Measurements from ENCODE around the gene TMEM170B. TPM values are rescaled to one million over a fixed set of nuclear protein-coding genes. Genes with fewer than 3 reads are reported as not detected.

TMEM170B gene
- polyA plus RNA-seq, 1 donor, result 4.7 TPM

DNA sequence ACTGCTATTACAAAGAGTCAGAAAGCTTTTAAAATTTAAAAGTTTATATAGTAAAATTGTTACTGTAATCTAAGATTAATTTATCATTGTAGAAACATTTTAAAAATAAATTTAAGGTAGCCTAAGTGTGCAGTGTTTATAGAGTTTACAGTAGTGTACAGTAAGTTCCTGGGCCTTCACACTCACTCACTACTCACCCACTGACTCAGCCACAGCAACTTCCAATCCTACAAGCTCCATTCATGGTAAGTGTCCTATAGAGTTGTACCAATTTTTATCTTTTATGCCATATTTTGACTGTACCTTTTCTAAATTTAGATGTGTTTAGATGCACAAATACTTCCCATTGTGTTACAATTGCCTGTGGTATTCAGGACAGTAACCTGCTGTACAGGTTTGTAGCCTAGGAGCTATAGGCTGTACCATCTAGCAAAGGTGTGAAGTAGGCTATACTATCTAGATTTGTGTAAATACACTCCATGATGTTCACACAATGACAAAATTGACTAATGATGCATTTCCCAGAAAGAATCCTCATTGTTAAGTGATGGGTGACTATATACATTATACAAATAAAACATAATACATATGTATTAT, 10.2 kb upstream of the TMEM170B start:
- Histone ChIP-seq H3K27ac (ENCODE audit: low read length) (no peak overlapping the region), H3K9me3 (ENCODE audit: control insufficient read depth, low read depth, low read length) (no peaks in the 10 kb centered on the region), H3K27me3 (ENCODE audit: control insufficient read depth, insufficient read depth, low read length) (no peaks in the 10 kb centered on the region), H3K4me3 (ENCODE audit: low read length) (no peak overlapping the region), H3K36me3 (ENCODE audit: control insufficient read depth, insufficient read depth, low read length) (no peaks in the 10 kb centered on the region), H3K4me1 (ENCODE audit: control insufficient read depth, insufficient read depth, low read length) (no peaks in the 10 kb centered on the region)
- DNase-seq, result no peak

- Histone ChIP-seq H3K36me3 (ENCODE audit: control insufficient read depth, insufficient read depth, low read length) (no peaks in the 10 kb centered on the region), H3K27ac (ENCODE audit: low read length) (no peak overlapping the region), H3K27me3 (ENCODE audit: control insufficient read depth, insufficient read depth, low read length) (no peaks in the 10 kb centered on the region), H3K4me3 (ENCODE audit: low read length) (no peak overlapping the region), H3K4me1 (ENCODE audit: control insufficient read depth, insufficient read depth, low read length) (no peaks in the 10 kb centered on the region), H3K9me3 (ENCODE audit: control insufficient read depth, low read depth, low read length) (no peaks in the 10 kb centered on the region)
- WGBS (ENCODE audit: insufficient coverage, low lambda C conversion rate), result 75% methylated on average over 2 of the region's 2 CpGs
- DNase-seq, result no peak
These were observed 8.6 kb upstream of the TMEM170B start for GRCh38 chr6:11528996-11529395.

DNA sequence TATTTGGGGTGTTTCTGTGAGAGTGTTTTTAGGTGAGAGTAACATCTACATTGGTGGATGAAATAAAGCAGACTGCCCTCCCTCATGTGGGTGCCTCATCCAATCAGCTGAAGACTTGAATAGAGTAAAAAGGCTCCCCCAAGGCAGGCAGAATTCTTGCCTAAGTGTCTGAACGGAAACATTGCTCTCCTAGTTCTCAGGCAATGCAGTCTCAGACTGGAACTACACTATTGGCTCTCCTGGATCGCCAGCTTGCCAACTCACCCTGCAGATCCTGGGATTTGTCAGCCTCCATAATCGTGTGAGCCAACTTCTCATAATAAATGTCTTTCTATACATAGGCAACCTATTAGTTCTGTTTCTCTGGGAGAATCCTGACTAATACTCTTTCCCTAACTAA, 5.5 kb upstream of the TMEM170B start:
- no peak overlapping the region for H3K27ac ChIP-seq (ENCODE audit: low read length)
- no peaks in the 10 kb centered on the region for H3K27me3 ChIP-seq (ENCODE audit: control insufficient read depth, insufficient read depth, low read length)
- no peaks in the 10 kb centered on the region for H3K36me3 ChIP-seq (ENCODE audit: control insufficient read depth, insufficient read depth, low read length)
- no peak for DNase-seq
- no peak overlapping the region for H3K4me3 ChIP-seq (ENCODE audit: low read length)
- no peaks in the 10 kb centered on the region for H3K9me3 ChIP-seq (ENCODE audit: control insufficient read depth, low read depth, low read length)
- no CpG with 5 or more reads among the region's 3 CpGs for WGBS (ENCODE audit: insufficient coverage, low lambda C conversion rate)
- H3K4me1 ChIP-seq (ENCODE audit: control insufficient read depth, insufficient read depth, low read length), result no peaks in the 10 kb centered on the region

- Histone ChIP-seq H3K9me3 (ENCODE audit: control insufficient read depth, low read depth, low read length) (no peaks in the 10 kb centered on the region), H3K27me3 (ENCODE audit: control insufficient read depth, insufficient read depth, low read length) (no peaks in the 10 kb centered on the region), H3K4me1 (ENCODE audit: control insufficient read depth, insufficient read depth, low read length) (no peaks in the 10 kb centered on the region), H3K27ac (ENCODE audit: low read length) (no peak overlapping the region), H3K36me3 (ENCODE audit: control insufficient read depth, insufficient read depth, low read length) (no peaks in the 10 kb centered on the region), H3K4me3 (ENCODE audit: low read length) (no peak overlapping the region)
- WGBS (ENCODE audit: insufficient coverage, low lambda C conversion rate), result no CpG with 5 or more reads among the region's 5 CpGs
- peak in 1 of 2 donors; percentile 25 for DNase-seq
These were observed 3.0 kb upstream of the TMEM170B start for GRCh38 chr6:11534561-11534960.

DNA sequence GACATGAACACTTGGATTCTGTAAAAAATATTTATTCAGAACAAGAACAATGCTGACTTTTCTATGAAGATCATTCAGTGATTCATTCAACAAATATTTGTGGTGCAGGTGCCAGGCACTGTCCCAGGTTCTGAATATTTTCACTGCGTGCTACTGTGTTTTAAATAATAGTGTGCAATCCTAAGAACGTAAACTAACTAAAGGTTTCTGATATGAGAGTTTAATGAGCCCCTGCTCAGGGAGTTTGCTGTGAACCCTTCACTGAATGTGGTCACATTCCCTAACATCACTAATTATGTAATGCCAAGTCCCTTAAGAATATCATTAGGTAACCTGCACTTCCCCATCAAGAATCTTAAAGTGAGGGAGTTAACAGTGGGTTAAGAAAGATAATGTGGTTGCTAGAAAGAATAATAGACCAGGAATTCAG, 1.7 kb upstream of the TMEM170B start:
- Histone ChIP-seq H3K27ac (ENCODE audit: low read length) (no peak overlapping the region), H3K9me3 (ENCODE audit: control insufficient read depth, low read depth, low read length) (no peaks in the 10 kb centered on the region), H3K4me3 (ENCODE audit: low read length) (no peak overlapping the region), H3K36me3 (ENCODE audit: control insufficient read depth, insufficient read depth, low read length) (no peaks in the 10 kb centered on the region), H3K27me3 (ENCODE audit: control insufficient read depth, insufficient read depth, low read length) (no peaks in the 10 kb centered on the region), H3K4me1 (ENCODE audit: control insufficient read depth, insufficient read depth, low read length) (no peaks in the 10 kb centered on the region)
- no CpG with 5 or more reads among the region's 2 CpGs for WGBS (ENCODE audit: insufficient coverage, low lambda C conversion rate)
- DNase-seq, result peak; percentile 25 to 26

- Histone ChIP-seq H3K27ac (ENCODE audit: low read length) (peak overlapping the region; percentile 34), H3K9me3 (ENCODE audit: control insufficient read depth, low read depth, low read length) (no peaks in the 10 kb centered on the region), H3K27me3 (ENCODE audit: control insufficient read depth, insufficient read depth, low read length) (no peaks in the 10 kb centered on the region), H3K36me3 (ENCODE audit: control insufficient read depth, insufficient read depth, low read length) (no peaks in the 10 kb centered on the region), H3K4me1 (ENCODE audit: control insufficient read depth, insufficient read depth, low read length) (no peaks in the 10 kb centered on the region), H3K4me3 (ENCODE audit: low read length) (peak overlapping the region; percentile 82)
- WGBS (ENCODE audit: insufficient coverage, low lambda C conversion rate), result 5% methylated on average over 4 of the region's 12 CpGs
- DNase-seq, result no peak
These were observed 754 bp upstream of the TMEM170B start for GRCh38 chr6:11536795-11537194.

DNA sequence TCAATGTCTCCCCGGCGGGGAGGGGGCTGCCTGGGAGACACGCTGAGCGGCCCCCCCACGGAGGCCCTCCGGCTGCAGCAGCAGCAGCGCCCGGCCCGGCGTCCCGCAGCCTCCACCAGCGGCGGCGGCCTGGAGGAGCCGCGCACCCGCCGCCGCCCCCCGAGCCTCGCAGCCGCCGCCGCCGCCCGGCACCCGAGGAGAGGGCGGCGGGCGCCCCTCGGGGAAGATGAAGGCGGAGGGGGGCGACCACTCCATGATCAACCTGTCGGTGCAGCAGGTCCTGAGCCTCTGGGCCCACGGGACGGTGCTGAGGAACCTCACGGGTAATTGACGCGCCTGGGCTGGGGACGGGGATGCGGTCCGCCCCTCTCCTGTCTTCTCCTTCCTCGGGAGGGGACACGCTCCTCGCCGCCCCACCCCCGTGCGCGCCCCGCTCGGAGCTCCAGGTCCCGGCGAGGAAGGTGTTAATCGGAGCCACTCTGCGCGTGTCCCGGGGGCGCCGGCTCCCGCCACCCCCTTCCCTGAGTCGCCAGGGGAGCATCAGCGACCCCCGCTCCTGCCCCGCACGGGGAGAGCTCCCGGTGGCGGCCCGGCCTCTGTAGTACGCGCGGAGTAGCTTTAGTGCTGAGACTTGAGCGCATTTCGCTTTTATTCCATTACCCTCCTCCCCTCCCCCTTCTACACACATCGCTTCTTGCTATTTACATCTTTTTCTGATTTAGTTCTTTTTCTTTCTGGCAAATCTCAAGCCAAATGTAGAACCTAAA, 686 bp downstream of the TMEM170B start:
- DNase-seq, result peak in 1 of 2 donors; percentile 48
- 0% methylated on average over 3 of the region's 74 CpGs for WGBS (ENCODE audit: insufficient coverage, low lambda C conversion rate)
- Histone ChIP-seq H3K4me3 (ENCODE audit: low read length) (peak overlapping the region; percentile 82), H3K27me3 (ENCODE audit: control insufficient read depth, insufficient read depth, low read length) (no peaks in the 10 kb centered on the region), H3K36me3 (ENCODE audit: control insufficient read depth, insufficient read depth, low read length) (no peaks in the 10 kb centered on the region), H3K27ac (ENCODE audit: low read length) (no peak overlapping the region), H3K9me3 (ENCODE audit: control insufficient read depth, low read depth, low read length) (no peaks in the 10 kb centered on the region), H3K4me1 (ENCODE audit: control insufficient read depth, insufficient read depth, low read length) (no peaks in the 10 kb centered on the region)

GRCh38 chr6:11538819-11539468, 1.4 kb downstream of the TMEM170B start:
- no peak for DNase-seq
- WGBS (ENCODE audit: insufficient coverage, low lambda C conversion rate), result 50% methylated on average over 4 of the region's 8 CpGs
- no peaks in the 10 kb centered on the region for H3K9me3 ChIP-seq (ENCODE audit: control insufficient read depth, low read depth, low read length)
- H3K27ac ChIP-seq (ENCODE audit: low read length), result no peak overlapping the region
- H3K4me3 ChIP-seq (ENCODE audit: low read length), result peak overlapping the region; percentile 82
- H3K4me1 ChIP-seq (ENCODE audit: control insufficient read depth, insufficient read depth, low read length), result no peaks in the 10 kb centered on the region
- H3K27me3 ChIP-seq (ENCODE audit: control insufficient read depth, insufficient read depth, low read length), result no peaks in the 10 kb centered on the region
- no peaks in the 10 kb centered on the region for H3K36me3 ChIP-seq (ENCODE audit: control insufficient read depth, insufficient read depth, low read length)

GRCh38 chr6:11542863-11543262, 5.3 kb downstream of the TMEM170B start:
- no CpG with 5 or more reads among the region's 3 CpGs for WGBS (ENCODE audit: insufficient coverage, low lambda C conversion rate)
- H3K4me3 ChIP-seq (ENCODE audit: low read length), result no peak overlapping the region
- DNase-seq, result no peak
- no peaks in the 10 kb centered on the region for H3K4me1 ChIP-seq (ENCODE audit: control insufficient read depth, insufficient read depth, low read length)
- no peaks in the 10 kb centered on the region for H3K36me3 ChIP-seq (ENCODE audit: control insufficient read depth, insufficient read depth, low read length)
- no peaks in the 10 kb centered on the region for H3K27me3 ChIP-seq (ENCODE audit: control insufficient read depth, insufficient read depth, low read length)
- H3K9me3 ChIP-seq (ENCODE audit: control insufficient read depth, low read depth, low read length), result no peaks in the 10 kb centered on the region
- H3K27ac ChIP-seq (ENCODE audit: low read length), result no peak overlapping the region

DNA sequence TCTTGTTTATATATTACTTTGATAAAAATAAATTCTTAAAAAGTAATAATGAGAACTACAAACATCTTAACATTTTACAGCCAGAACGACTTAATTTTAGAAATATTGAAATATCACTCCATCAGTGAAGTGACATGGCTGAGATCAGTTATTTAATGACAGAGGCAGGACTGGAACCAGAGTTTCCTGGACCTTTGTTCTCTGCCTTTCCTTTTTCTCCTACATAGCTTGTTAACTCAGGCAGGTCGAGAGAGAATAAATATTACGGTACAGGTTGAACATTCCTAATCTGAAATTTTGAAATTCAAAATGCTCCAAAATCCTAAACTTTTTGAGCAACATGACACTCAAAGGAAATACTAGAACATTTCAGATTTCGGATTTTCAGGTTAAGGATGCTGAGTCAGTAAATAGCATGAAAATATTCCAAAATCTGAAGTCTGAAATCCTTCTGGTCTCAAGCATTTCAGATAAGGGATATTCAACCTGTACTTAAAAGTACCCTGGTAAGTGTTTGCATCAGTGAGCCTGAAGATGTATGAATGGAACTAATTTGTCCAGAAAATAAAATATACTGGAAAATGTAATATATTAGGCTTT, 6.5 kb downstream of the TMEM170B start:
- no peaks in the 10 kb centered on the region for H3K9me3 ChIP-seq (ENCODE audit: control insufficient read depth, low read depth, low read length)
- H3K36me3 ChIP-seq (ENCODE audit: control insufficient read depth, insufficient read depth, low read length), result no peaks in the 10 kb centered on the region
- no peaks in the 10 kb centered on the region for H3K27me3 ChIP-seq (ENCODE audit: control insufficient read depth, insufficient read depth, low read length)
- WGBS (ENCODE audit: insufficient coverage, low lambda C conversion rate), result 50% methylated on average over 3 of the region's 4 CpGs
- H3K27ac ChIP-seq (ENCODE audit: low read length), result no peak overlapping the region
- no peak overlapping the region for H3K4me3 ChIP-seq (ENCODE audit: low read length)
- H3K4me1 ChIP-seq (ENCODE audit: control insufficient read depth, insufficient read depth, low read length), result no peaks in the 10 kb centered on the region
- DNase-seq, result no peak
